ENCODE measurements around the gene CHIC2.

GRCh38 chr4:53963781-53964180 is 100.6 kb downstream of the CHIC2 start:
- TF ChIP-seq CTCF (IDR thresholded peaks at IDR 0.05; ENCODE audit: insufficient read depth, low read length) (no peak), GABPA (IDR thresholded peaks at IDR 0.05; ENCODE audit: low read depth) (no peak)
